ENCODE measurements around the gene SPTLC1. TPM values are rescaled to one million over a fixed set of nuclear protein-coding genes. Genes with fewer than 3 reads are reported as not detected.
"Not testable (repeated sequence)": the region's sequence is repeated elsewhere in the genome, so short reads cannot be mapped to it uniquely, and the experiment has no call there.

The SPTLC1 gene
- total RNA-seq, 4 donors from 2014 or later = 50.0 to 57.8 (median 52.5) TPM

DNA sequence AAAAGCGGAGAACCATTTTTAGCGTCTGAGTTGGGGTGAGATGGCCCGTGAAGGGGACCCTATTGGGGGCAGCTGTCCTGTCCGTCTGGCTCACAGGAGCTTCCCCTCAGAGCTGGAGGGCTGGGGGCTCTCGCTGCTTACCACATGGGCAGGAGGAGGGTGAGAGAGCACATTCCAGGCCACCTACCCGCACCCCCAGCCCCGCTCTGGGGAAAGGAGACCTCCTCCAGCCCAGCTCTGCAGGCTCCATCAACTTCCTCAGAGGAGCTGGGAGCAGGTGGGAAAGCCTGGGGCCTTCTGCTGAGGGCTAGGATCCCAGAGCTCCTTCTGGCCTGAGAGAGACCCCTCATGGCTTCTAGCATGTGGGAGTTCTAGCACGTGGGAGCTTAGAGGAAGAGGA lies 27.1 kb upstream of the SPTLC1 start:
- intact Hi-C loops (cut with DNase I) = no loop called here
- Histone ChIP-seq H3K4me1 (peaks cover 23 to 38% (median 36%) of the 10 kb centered on the region in 4 donors), H3K27ac (replicated peaks in 1 of 4) (no peak overlapping the region), H3K36me3 (no peaks in the 10 kb centered on the region), H3K4me3 (no peak overlapping the region), H3K9me3 (no peaks in the 10 kb centered on the region), H3K27me3 (peaks cover 0 to 19% (median 0%) of the 10 kb centered on the region in 4 donors)
- TF ChIP-seq, protein P1, sequence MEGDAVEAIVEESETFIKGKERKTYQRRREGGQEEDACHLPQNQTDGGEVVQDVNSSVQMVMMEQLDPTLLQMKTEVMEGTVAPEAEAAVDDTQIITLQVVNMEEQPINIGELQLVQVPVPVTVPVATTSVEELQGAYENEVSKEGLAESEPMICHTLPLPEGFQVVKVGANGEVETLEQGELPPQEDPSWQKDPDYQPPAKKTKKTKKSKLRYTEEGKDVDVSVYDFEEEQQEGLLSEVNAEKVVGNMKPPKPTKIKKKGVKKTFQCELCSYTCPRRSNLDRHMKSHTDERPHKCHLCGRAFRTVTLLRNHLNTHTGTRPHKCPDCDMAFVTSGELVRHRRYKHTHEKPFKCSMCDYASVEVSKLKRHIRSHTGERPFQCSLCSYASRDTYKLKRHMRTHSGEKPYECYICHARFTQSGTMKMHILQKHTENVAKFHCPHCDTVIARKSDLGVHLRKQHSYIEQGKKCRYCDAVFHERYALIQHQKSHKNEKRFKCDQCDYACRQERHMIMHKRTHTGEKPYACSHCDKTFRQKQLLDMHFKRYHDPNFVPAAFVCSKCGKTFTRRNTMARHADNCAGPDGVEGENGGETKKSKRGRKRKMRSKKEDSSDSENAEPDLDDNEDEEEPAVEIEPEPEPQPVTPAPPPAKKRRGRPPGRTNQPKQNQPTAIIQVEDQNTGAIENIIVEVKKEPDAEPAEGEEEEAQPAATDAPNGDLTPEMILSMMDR (IDR thresholded peaks at IDR 0.05) = no peak
- TF ChIP-seq POLR2A (IDR thresholded peaks at IDR 0.05; ENCODE audit: low read depth) (no peak), EP300 (IDR thresholded peaks at IDR 0.05) (no peak), POLR2AphosphoS5 (IDR thresholded peaks at IDR 0.05) (no peak)
- DNase-seq (ENCODE audit: extremely low spot score) = no peak
- 75% methylated on average over 6 of the region's 8 CpGs for WGBS

DNA sequence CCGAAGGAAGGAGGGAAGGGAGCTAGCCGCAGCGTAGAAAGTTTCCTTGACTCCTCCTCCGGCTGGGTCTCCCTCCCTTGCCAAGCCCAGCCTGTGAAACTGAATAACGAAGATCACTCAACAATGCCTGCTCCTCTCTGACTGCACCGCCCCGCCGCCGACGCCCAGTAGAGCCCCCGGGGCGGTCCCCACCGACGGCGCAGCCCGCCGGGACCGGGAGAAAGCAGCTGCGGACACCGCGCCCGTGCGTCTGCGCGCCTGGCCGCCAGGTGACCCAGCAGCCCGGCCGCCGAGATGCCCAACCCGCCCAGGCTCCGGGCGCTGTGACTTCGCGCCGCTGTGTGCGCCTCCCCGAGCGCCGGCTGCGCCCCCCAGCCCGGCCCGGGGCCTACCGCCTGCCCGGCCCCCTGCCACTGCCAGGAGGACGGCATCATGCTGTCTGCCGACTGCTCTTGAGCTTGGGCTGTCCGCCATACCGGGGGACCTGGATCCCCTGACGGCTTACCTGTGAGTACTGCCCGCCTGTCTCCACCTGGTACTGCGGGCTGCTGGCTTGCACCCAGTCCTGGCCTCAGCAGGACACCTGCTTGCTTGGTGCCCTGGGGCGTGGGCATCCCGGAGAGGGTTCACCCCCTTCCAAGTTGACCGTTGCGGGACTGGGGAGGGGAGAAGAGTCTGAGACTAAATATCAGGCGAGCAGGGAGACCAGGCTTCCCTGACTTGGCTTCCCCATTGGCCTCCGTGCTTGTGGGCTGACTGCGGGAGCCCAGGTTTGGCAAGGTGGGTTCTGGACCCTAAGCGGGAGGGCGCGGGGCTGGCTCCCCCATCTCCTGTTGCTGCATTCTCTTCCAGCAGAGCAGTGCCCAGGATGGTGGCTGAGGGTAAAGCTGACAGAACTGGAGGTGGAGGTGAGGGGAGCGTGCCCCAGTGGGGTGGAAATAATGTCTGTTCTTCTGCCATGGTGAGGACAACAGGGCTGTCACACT lies 26.2 kb upstream of the SPTLC1 start:
- 27% methylated on average over 31 of the region's 62 CpGs for WGBS
- no peak for DNase-seq (ENCODE audit: extremely low spot score)
- TF ChIP-seq, protein P1 (IDR thresholded peaks at IDR 0.05) = peak in 2 of 3 experiments; percentile 14 to 29
- no peak for TF ChIP-seq POLR2A (IDR thresholded peaks at IDR 0.05; ENCODE audit: low read depth)
- Histone ChIP-seq H3K36me3 (no peaks in the 10 kb centered on the region), H3K9me3 (no peaks in the 10 kb centered on the region), H3K27ac (replicated peaks in 1 of 4) (peak overlapping the region in 3 of 4 donors; percentile 34 to 58 (median 46)), H3K4me1 (peaks cover 14 to 29% (median 27%) of the 10 kb centered on the region in 4 donors), H3K27me3 (peaks cover 0 to 20% (median 0%) of the 10 kb centered on the region in 4 donors), H3K4me3 (peak overlapping the region; percentile 51 to 63 (median 51))
- intact Hi-C loops (cut with DNase I) = no loop called here

DNA sequence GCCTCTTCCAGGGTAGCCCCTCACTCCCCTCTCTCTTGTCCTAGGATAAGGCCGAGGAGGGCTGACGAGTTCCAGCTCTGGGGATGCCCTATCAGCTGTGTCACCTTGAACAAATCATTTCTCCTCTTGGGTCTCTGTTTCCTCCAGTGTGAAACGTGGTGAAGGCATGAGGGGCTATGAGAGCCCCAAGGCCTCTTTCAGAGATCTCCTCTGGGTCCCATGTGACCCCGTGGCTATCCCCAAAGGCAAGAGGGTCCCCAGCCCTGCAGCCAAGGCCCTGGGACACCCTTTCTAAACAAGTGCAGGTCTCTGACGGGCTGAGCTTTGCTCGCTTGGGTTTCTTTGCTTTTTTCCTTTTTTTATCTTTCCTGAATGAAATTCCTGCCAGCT lies 25.5 kb upstream of the SPTLC1 start:
- Histone ChIP-seq H3K4me1 (peaks cover 13 to 25% (median 22%) of the 10 kb centered on the region in 4 donors), H3K36me3 (no peaks in the 10 kb centered on the region), H3K4me3 (peak overlapping the region; percentile 51 to 63 (median 51)), H3K9me3 (no peaks in the 10 kb centered on the region), H3K27me3 (peaks cover 0 to 27% (median 0%) of the 10 kb centered on the region in 4 donors), H3K27ac (replicated peaks in 1 of 4) (peak overlapping the region in 1 of 4 donors; percentile 58)
- intact Hi-C loops (cut with DNase I) = no loop called here
- no peak for DNase-seq (ENCODE audit: extremely low spot score)
- TF ChIP-seq POLR2AphosphoS5 (IDR thresholded peaks at IDR 0.05) (no peak), EP300 (IDR thresholded peaks at IDR 0.05) (no peak), POLR2A (IDR thresholded peaks at IDR 0.05; ENCODE audit: low read depth) (no peak)
- TF ChIP-seq, protein P1 (IDR thresholded peaks at IDR 0.05) = no peak
- 14% methylated on average over 6 of the region's 6 CpGs for WGBS

DNA sequence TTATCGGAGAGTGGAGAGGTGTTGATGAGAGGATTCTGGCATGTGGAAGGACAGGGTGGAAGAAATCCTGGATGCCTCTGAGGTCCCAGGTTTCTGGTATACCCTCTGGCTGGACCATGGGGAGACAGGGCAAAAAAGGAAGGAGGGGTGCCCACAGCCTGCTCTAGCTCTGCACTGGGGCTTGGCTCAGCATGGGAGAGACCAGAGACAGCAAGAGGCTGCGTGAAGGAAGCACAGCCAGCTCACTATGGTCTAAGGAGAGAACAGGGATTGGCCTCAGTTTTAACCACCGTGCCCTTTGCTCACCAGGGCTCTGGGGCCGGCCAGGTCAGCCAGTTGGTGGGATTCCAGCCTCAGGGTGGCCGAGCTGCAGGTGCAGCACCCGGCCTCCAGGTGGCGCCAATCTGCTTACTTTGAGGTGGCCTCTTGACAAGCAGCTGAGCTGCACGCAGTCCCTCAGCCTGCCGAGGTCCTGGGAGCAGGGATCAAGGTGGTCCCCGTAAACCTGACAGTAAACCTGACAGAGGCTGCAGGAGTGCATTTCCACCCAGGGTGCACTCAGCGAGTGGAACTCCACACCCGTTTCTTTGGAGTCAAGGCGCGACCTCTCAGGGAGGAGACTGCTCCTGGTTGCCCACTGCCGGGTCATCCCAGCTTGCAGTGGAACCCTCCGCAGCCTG lies 25.0 kb upstream of the SPTLC1 start:
- intact Hi-C loops (cut with DNase I) = no loop called here
- Histone ChIP-seq H3K27ac (replicated peaks in 1 of 4) (peak overlapping the region in 1 of 4 donors; percentile 58), H3K9me3 (no peaks in the 10 kb centered on the region), H3K4me1 (peaks cover 13 to 25% (median 22%) of the 10 kb centered on the region in 4 donors), H3K36me3 (no peaks in the 10 kb centered on the region), H3K27me3 (peaks cover 0 to 33% (median 0%) of the 10 kb centered on the region in 4 donors), H3K4me3 (peak overlapping the region; percentile 51 to 63 (median 51))
- no peak for DNase-seq (ENCODE audit: extremely low spot score)
- TF ChIP-seq, protein P1 (IDR thresholded peaks at IDR 0.05) = peak; percentile 88 to 95 (median 94)
- TF ChIP-seq EP300 (IDR thresholded peaks at IDR 0.05) = no peak
- 49% methylated on average over 9 of the region's 16 CpGs for WGBS

DNA sequence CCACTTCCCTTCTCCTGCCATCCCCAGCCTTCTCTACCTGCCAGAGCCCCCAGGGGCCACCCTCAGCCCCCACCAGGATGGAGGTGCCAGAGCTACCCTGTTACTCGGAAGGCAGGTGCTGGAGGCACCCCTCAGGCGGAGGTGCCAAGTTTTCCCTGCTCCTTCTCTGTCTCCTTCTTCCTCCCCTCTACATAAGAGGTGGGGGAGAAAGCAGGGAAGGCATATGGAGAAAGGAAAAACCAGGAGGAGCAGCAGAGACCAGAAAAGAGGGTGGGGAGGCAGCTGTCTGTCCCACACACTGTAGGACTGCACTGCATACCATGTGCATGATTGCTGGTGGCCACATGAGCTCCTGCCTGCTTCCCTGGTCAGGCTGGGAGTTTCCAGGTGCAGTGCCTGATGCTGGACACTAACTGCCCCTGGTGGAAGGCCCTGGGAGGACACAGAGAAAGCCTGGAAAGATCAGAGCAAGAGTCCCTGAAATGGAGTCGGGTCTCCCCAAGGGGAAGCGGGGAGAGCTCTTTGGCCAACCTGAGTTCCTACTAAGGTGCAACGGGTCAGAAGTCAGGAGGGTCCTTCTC lies 23.8 kb upstream of the SPTLC1 start:
- intact Hi-C loops (cut with DNase I) = loop anchor here (5.0 to 10.0 kb wide), 2 partner anchors 103 to 496 kb away; no protein-coding TSS in a partner anchor
- not testable (repeated sequence) for H3K27ac ChIP-seq (replicated peaks in 1 of 4); H3K4me3 ChIP-seq; H3K9me3 ChIP-seq; H3K36me3 ChIP-seq; DNase-seq (ENCODE audit: extremely low spot score)
- 93% methylated on average over 5 of the region's 5 CpGs for WGBS
- Histone ChIP-seq H3K4me1 (peaks cover 16 to 31% (median 28%) of the 10 kb centered on the region in 4 donors), H3K27me3 (peaks cover 0 to 35% (median 0%) of the 10 kb centered on the region in 4 donors)
